HG03139 (cell line): ENCODE results near the gene TMEM184C.
A peak's percentile ranks its signal among the peaks of the same experiment; 100 is the strongest.

ENCODE experiments used
- ATAC-seq: cut with Tn5 transposase; IDR thresholded peaks from one replicate; pipeline ENCODE4 v1.9.1; 2021; ENCODE audit not compliant: unreplicated experiment

The TMEM184C gene

DNA sequence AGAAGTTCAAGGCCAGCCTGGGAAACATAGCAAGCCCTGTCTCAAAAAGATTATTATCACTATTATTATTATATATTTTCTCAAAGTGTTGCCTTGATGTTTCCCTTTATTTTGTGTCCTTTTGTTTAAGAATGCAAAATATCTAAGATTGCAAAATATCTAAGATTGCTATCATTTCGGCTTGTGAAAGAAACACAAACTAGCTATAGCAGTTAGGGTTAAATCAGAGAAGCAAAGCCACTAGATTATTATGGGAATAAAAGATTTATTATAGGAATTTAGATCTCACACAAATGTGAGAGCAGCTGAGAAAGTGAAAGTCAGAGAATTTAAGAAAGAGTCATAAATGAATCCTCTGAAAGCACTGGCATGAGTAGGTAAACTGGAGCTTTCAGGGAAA lies 18.0 kb upstream of the TMEM184C start:
- ATAC-seq = no peak

DNA sequence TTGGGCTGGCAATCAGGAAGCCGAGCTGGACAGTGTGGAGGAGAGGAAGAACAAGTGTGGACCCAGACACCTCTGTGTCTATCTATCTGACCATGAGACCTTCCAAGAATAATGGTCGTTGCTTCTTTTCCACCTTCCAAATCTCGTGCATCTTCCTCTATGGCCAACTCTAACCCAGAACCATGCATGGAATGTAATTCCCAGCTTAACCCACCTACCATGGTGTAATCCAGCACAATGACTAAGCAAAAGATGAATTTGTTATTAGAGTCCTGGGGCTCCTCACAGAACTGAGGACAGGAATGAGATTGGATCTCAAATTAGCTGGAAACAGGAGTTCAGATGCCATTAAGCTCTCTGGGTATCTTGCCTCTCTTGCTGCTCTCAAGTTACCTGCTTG lies 17.4 kb upstream of the TMEM184C start:
- no peak for ATAC-seq

DNA sequence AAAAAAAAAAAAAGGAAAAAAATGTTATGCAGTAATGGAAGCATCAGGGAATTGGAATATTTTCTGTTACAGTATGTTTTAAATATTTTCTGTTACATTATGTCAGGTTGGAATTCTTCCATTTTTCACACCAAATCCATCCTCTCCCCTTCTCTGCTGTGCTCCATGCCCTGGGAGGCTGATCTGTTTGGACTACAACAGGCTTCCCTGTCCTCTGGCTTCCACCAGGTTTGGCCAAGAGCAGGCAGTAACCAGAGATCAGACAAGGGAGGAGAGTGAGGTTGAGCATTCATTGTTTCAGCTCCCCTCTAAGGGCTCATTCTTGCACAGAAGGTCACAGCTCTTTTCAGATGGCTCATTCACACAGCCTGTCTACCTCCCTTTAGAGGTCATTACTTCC lies 11.7 kb upstream of the TMEM184C start:
- ATAC-seq = no peak

DNA sequence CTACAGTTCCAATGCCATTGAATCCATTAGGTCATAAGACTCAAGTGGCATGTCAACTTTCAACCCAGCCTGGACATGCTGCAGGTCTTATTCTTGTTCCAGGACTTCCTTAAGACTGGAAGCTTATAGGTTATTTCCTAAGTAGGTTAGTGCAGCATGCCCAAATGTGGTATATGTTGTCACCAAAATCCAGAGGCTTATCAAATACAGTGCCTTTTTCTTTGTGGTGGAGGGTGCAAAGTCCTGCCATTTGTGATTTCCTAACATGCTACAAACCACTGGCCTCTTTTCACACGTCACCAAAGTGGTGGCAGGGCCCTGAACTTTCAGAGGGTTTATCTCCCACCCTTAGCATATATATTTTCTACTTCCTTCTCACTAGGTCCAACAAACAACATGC lies 9.7 kb upstream of the TMEM184C start:
- no peak for ATAC-seq

DNA sequence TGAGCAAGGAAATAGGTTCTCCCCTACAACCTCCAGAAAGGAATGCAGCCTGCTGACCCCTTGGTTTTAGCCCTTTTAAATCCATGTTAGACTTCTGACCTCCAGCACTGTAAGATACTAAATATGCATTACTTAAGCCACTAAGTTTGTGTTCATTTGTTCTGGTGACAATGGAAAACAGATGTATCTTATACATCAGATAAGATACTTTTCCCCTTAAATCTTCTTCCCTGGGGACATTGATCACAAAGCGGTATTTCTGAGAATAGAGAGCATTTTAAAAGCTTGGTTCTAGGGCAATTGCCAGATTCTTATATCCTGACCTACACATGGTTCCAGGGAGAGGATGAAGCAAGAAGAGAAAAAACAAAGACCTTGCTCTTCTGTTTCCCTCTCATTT lies 6.5 kb upstream of the TMEM184C start:
- ATAC-seq = no peak

DNA sequence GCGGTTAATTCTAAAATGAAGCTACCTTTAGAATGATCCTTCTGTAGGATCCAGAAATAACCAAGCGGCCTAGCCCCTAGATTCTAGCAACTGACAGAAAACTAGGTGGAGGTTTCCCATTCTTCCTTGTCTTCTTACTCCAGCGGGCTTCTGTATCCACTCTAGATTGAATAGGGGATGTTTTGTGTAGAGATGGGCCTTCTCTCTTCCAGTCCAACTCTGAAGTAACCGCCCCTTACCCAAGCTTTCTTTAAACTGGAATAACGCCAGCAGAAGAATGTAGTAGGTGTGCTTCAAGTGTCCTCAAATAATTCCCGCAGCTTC lies 386 bp upstream of the TMEM184C start:
- peak; percentile 14 for ATAC-seq

DNA sequence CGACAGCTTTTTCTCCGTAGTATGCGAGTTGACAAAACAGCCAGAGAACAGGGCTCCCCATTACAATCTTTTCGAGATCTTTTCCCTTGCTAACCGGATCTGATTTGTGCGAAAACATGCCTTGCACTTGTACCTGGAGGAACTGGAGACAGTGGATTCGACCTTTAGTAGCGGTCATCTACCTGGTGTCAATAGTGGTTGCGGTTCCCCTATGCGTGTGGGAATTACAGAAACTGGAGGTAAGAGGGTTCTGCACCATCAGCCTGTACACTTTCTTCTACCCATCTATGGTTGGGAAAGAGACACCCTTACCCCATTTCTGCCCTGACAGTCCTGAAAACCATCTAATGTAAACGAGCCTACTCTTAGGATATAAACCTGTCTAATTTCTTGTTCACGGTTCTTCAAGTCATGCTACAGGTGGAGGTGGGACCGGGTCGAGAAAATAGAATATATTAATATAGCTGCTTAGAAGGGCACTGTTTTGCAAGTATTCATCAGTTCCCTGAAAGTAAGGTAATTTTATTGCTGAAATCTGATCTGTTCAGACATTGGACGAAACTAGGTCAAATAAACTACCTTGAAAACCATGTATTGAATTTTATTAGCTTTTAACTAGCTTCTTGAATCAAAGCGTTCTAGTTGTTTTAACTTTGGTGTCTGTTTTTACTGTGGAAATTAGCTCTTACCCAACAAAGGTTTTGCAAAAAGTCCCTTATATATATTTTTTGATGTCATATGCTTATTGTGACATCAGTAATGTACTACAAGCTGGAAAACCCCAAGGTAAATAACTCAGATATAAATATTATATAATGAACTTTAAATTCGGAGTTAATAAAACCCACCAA lies 869 bp downstream of the TMEM184C start:
- ATAC-seq = peak; percentile 12

DNA sequence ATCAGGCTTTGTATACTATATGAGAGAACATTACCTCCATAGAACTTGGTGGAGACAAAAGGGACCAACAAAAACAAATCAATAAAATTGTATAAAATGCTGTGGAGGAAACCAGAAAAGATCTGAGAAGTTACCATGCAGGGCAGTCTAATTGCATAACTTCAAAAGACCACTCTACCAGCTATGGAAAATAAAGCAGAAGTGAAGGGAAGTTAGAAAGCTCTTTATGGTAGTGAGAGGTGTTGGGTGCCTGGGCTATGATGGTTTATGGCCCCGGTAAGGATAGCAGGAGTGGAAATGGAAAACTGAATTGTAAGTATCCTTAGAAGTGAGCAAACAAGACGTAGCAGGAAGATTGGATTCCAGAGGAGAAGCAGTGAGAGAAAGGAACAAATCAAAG lies 3.1 kb downstream of the TMEM184C start:
- ATAC-seq = no peak

DNA sequence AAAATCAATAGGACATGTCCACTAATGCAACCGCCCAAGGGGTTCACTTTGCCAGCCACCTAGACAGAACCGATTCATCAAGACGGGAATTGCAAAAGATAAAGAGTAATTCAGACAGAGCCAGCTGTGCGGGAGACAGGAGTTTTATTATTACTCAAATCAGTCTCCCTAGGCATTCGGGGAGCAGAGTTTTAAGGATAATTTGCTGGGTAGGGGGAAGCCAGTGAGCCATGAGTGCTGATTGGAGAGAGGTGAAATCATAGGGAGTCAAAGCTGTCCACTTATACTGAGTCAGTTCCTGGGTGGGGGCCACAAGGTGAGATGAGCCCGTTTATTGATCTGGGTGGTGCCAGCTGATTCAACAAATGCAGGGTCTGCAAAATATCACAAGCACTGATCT lies 8.5 kb downstream of the TMEM184C start:
- ATAC-seq = no peak

DNA sequence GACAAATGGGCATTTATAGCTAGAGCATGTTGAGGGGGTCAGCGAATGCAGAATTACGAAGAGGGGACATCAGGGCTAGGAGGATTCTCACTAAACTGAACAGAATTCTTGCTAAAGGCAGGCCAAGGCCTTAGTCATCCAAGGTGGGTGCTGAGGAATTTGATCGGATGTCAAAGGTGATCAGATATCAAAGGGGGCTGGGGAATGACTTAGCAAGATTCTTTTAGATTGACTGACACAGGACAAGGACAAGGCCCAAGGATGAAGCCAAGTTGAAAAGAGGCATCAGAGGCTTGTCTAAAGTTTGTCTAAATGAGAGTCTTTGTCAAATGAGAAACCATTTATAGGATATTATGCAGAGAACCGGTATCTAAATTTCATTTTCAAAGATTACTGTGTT lies 9.7 kb downstream of the TMEM184C start:
- ATAC-seq = no peak

DNA sequence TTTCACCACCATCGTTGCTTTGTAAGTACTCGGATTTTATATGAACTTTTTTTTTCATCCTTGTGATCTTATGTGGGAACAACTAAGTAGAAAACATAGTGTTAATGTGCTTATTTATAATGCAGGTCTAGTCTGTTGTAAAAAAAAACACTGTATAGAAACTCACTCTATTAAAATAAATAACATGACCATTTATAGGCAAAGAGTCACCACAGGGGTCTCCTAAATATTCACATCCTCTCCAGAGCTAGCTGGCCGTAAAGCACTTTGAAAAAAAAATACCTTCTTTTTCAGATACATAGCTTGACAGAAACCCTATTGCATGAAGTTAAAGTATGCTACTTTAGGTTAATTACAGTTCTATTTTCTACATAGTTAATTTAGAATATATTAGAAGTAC lies 11.2 kb downstream of the TMEM184C start:
- no peak for ATAC-seq

DNA sequence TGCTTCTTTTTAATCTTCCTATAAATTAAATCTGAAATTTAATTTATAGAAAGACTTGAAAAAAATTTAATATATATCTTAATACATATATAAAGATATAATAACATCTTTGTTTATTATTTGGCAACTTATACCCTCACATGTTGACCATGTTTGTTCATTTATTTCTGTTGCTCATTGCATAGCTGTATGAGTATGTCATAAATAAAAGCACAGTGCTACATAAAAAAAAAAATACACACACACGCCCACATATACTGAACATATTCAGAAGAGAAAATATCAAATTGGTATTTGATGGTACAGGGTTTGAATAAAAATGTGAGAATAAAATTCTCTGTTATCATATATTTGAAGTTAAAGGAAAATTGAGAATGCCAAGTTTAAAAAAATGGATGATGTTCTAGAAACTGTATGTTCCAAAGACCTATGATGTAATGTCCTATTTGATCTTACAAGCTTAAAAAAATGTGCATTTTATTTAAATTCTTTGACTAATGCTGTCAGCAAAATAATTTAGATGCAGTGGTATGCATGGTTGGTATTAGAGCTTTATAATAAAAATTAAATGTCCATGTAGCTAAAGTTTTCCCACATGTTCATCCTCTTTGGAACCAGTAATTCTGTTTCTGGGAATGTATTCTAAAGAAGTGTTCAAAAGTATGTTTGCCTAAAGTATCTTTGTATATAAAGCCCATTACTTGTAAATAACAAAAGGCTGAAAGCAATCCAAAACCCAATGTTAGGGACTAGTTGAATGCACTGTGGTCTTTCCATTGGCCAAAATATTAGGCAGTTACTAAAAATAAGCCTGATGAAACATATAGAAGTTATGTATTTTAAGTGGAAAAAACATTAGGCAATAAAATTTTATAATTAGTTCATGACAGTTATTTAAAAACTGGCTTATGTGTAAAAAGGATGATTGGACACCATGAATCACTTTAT lies 12.9 kb downstream of the TMEM184C start:
- ATAC-seq = no peak

DNA sequence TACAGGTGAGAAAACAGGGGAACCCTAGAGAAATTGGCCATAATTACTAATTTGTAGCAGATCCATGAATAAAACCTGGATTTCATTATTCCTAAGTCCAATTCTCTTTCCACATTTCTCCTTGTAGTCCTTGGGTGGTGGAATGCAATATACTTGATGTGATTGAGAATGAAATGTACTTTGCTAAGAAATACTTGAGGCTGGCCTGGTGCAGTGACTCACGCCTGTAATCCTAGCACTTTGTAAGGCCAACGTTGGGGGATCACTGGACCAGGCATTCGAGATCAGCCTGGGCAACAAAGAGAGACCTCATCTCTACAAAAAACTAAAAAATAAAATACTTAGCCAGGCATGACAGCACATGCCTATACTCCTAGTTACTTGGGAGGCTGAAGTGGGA lies 15.9 kb downstream of the TMEM184C start:
- ATAC-seq = no peak

DNA sequence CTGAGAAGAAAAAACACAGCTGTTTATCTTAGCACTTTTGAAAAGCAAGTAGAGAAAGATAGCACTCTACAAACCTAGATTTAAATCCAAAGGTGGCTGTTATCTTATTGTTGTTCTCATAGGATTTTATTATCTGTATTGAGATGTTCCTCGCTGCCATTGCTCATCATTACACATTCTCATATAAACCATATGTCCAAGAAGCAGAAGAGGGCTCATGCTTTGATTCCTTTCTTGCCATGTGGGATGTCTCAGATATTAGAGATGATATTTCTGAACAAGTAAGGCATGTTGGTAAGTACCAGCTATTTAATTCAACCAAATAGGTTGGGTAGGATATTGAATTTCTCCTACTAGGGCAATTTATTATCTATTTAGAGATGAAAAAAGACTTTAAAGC lies 16.4 kb downstream of the TMEM184C start:
- no peak for ATAC-seq

DNA sequence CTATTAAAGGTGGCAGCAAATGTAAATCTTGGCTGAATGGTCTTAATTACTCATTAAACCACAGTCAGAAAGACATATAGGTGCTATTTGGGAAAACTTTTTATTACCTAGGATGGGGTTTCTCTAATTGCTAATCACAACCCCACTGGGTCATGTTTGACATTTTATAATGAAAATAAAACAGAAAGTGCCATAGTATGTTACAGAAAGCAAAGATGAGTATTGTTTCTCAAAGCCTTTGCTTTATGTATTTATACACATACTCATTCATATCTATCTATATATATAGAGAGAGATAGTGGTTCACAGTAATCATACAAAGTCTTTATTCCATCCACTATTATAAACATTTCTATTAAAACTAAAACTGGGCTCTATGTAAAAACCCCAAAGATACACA lies 18.2 kb downstream of the TMEM184C start:
- no peak for ATAC-seq

DNA sequence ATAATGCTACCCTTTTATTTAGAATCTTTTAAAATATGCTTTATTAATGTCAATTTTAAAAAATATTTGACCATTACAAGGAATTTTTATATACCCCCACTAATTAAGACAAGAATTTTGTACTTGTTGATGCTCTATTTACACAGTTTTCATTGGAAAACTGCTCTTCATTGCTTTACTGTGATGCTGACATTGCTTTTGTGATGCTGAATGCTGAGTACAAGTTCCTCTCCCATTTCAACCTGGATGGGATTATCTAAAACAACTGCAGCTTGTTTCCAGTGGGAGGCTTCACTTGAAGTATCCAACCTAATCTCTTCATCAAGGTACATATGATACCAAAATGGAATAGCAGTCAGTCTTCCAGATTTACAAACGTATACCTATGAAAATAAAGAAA lies 21.2 kb downstream of the TMEM184C start:
- no peak for ATAC-seq

DNA sequence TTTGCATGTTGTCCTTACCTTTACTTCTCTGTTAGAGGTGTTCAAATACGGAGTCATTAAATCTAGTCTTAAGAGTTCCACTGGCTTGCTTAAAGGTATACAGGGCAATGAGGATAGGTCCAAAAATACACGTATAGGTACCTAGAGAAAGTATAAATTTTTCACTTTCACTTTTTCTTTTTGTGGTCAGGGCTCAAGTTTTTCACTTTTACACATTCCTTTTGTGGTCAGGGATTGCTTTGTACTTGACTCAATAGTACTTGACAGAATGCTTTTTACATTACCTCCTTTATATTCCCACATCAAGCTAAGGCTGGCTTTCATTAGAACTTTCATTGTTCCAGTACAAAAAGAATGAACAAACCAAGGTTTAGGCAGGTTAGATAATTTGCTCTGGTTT lies 21.7 kb downstream of the TMEM184C start:
- ATAC-seq = no peak

DNA sequence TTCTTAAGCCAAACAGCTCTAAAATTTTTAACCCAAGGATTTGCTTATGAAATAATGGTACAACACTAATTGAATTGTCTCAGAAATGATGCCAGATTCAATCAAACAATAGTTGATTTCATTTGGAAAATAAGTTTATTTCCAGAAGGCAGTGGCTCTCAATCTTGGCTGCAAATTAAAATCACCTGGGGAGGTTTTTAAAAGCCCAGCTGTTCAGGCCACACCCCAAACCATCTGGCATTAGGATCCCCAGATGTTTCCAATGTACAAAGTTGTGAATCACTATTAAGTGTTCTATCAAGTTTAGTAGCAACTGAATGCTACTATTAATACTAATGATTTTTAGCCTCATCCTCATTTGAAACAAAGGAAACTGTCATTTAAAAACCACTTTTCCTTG lies 22.2 kb downstream of the TMEM184C start:
- ATAC-seq = no peak

DNA sequence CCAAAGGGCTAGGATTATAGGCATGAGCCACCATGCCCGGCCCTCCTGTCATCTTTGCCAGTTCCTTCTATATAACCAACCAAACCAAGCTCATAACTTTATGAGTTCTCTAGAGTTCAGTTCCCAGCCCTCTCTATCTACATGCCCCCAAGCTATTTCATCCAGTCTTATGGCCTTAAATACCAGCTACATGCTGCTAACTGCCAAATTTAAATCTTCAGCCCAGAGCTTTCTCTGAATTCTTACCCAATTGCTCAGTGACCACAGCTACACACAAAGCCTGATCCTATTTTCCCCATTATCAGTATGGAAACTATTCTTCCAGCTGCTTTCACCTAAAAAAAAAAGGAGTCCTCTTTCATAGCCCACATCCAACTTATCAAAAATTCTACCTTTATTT lies 23.1 kb downstream of the TMEM184C start:
- ATAC-seq = no peak

DNA sequence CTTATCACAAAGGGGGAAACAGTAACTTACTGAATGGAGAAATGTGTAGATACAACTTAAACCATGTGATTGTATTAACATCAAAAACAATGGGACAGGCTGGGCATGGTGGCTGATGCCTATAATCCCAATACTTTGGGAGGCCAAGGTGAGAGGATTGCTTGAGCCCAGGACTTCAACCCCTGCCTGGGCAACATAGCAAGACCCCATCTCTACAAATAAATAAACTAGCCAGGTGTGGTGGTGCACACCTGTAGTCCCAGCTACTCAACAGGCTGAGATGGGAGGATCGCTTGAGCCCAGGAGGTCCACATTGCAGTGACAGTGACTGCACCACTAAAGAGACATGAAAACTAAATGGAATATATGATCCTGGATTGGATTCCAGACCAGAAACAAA lies 26.4 kb downstream of the TMEM184C start:
- ATAC-seq = no peak

DNA sequence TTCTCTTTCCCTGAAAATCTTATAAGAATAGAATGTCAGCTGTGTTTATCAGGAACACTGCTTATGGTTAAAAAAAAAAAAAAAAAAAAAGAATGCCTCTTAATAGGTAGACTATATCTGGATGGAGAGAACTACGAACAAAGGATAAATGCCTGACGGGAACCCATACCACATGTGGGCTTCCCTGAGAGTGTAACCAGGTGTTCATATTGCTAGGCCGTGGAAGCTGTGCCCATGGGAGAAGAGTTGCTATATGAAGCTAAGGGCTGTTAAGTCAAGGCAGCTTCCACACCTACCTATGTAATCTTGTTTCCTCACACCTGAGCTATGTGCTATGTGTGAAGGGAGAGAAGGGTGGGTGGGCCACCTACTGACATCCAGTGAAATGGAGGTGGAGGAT lies 27.3 kb downstream of the TMEM184C start:
- no peak for ATAC-seq

DNA sequence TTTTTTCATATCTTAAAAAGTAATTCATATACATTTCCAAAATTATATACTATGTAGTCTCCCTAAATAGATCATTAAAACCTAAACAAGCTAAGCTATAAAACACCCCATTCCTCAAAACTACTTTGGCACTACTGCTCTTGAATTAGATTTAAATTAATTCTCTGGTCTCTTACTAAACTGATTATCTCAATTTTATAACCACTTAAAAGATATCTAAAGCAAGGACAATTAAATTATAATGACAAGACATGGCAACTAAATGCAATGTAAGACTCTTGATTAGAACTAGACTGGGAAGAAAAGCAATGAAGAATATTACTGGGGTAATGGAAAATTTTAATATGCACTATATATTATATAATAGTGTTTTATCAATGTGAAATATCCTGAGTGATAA lies 27.9 kb downstream of the TMEM184C start:
- no peak for ATAC-seq
